GM06990 (cell line): ENCODE results near the gene KBTBD4.
"Not testable (repeated sequence)": the region's sequence is repeated elsewhere in the genome, so short reads cannot be mapped to it uniquely, and the experiment has no call there.

Source experiments
- DNase-seq: peaks from one replicate; pipeline ENCODE4 v3.0.0-alpha.2; 2011; ENCODE audit not compliant: insufficient read length; ENCODE audit errors: extremely low read depth
- H3K27me3 ChIP-seq: replicated peaks from 2 replicates; pipeline ENCODE4 v1.6.0; 2011; ENCODE audit warnings: low read length; ENCODE audit not compliant: control insufficient read depth, insufficient read depth
- H3K36me3 ChIP-seq: 2 replicates; pipeline ENCODE4 v1.5.1; 2011; ENCODE audit warnings: low read length; ENCODE audit not compliant: control insufficient read depth, insufficient read depth
- H3K4me3 ChIP-seq: replicated peaks from 2 replicates; pipeline ENCODE4 v1.5.1; 2011; ENCODE audit warnings: low read depth, mild to moderate bottlenecking, control low read depth, low read length
- CTCF ChIP-seq: IDR thresholded peaks from 2 replicates; pipeline ENCODE4 v1.5.1; 2011; ENCODE audit warnings: low read length, control low read depth, mild to moderate bottlenecking, inconsistent platforms; ENCODE audit not compliant: insufficient read depth, poor library complexity, severe bottlenecking

KBTBD4 gene

GRCh38 chr11:47553406-47553743 is 25.4 kb downstream of the KBTBD4 start:
- Histone ChIP-seq H3K36me3 (no peaks in the 10 kb centered on the region), H3K4me3 (peak overlapping the region; percentile 64), H3K27me3 (no peaks in the 10 kb centered on the region)
- DNase-seq = no peak
- TF ChIP-seq CTCF = no peak

GRCh38 chr11:47552566-47553405 is 26.0 kb downstream of the KBTBD4 start, which contains the start of gene CELF1:
TSS of gene CELF1 (minus strand) at chr11:47553132. CDS start at chr11:47499523, 53,609 bp downstream.
- peak within 1 kb of the TSS; percentile 81 for H3K4me3 ChIP-seq
- TF ChIP-seq CTCF = peak; percentile 63
- peak; percentile 94 for DNase-seq
- H3K36me3 ChIP-seq = no peaks in the 10 kb centered on the region
- no peaks in the 10 kb centered on the region for H3K27me3 ChIP-seq

GRCh38 chr11:47552056-47552565 is 26.7 kb downstream of the KBTBD4 start:
- Histone ChIP-seq H3K4me3 (peak overlapping the region; percentile 81), H3K36me3 (no peaks in the 10 kb centered on the region), H3K27me3 (no peaks in the 10 kb centered on the region)
- no peak for DNase-seq
- no peak for TF ChIP-seq CTCF

- Histone ChIP-seq H3K4me3 (peak overlapping the region; percentile 81), H3K27me3 (no peaks in the 10 kb centered on the region), H3K36me3 (no peaks in the 10 kb centered on the region)
- DNase-seq = no peak
- peak; percentile 55 for TF ChIP-seq CTCF
These were observed 27.7 kb downstream of the KBTBD4 start for GRCh38 chr11:47551086-47551485.

GRCh38 chr11:47550288-47551047 is 28.3 kb downstream of the KBTBD4 start:
- H3K4me3 ChIP-seq = no peak overlapping the region; the same call in 1 of the 2 replicates
- no peak for TF ChIP-seq CTCF
- no peaks in the 10 kb centered on the region for H3K27me3 ChIP-seq
- H3K36me3 ChIP-seq = no peaks in the 10 kb centered on the region
- no peak for DNase-seq

- H3K36me3 ChIP-seq, DNase-seq, H3K4me3 ChIP-seq, H3K27me3 ChIP-seq: not testable (repeated sequence)
These were observed 32.5 kb downstream of the KBTBD4 start for GRCh38 chr11:47546274-47546673.
